OCI-LY7 (cell line): ENCODE data around the gene ALDH3B1. TPM values are rescaled to one million over a fixed set of nuclear protein-coding genes. Genes with fewer than 3 reads are reported as not detected.

Experiments
- BruUV-seq: library from RNA; stranded (reverse); fragments of 400-500 nt; replicated peaks from 2 replicates; lab custom pipeline; 2021; lab: Mats Ljungman, UMichigan
- CTCF ChIA-PET: fragments of 300-600 bp; sonication (Branson Sonifier 250); formaldehyde crosslinking; loops from one replicate; lab custom pipeline; 2022; ENCODE audit warnings: antibody characterized with exemption; ENCODE audit not compliant: unreplicated experiment; lab: Charles Lee
- POLR2A ChIA-PET: fragments of 300-600 bp; sonication (Branson Sonifier 250); formaldehyde crosslinking; loops from one replicate; lab custom pipeline; 2022; ENCODE audit warnings: antibody characterized with exemption; lab: Charles Lee
- DNase-seq: peaks from one replicate; pipeline ENCODE4 v3.0.0-alpha.2; 2015; ENCODE audit warnings: low spot score
- H2AFZ ChIP-seq: fragments of 200-600 bp; sonication (generic), shearing (Covaris generic); 2 replicates; pipeline ENCODE4 v1.6.1; 2014; ENCODE audit warnings: mild to moderate bottlenecking, antibody characterized with exemption, low read length, moderate library complexity
- H3K27ac ChIP-seq: fragments of 200-600 bp; sonication (generic); 2 replicates; pipeline ENCODE4 v1.5.1; 2014; ENCODE audit warnings: mixed run types, low read depth, mild to moderate bottlenecking, moderate library complexity, low read length, inconsistent platforms; ENCODE audit not compliant: poor library complexity, severe bottlenecking
- H3K36me3 ChIP-seq: fragments of 200-600 bp; sonication (generic); 2 replicates; pipeline ENCODE4 v1.6.1; 2014; ENCODE audit warnings: mild to moderate bottlenecking, antibody characterized with exemption, low read length, moderate library complexity, mixed read lengths; ENCODE audit not compliant: insufficient read depth
- H3K4me1 ChIP-seq: fragments of 200-600 bp; sonication (generic); 2 replicates; pipeline ENCODE4 v1.5.1; 2014; ENCODE audit warnings: mild to moderate bottlenecking, low read length; ENCODE audit not compliant: insufficient read depth, poor library complexity, severe bottlenecking
- H3K4me2 ChIP-seq: fragments of 200-600 bp; sonication (generic); 2 replicates; pipeline ENCODE4 v1.6.1; 2014; ENCODE audit warnings: mild to moderate bottlenecking, low read length
- H3K4me3 ChIP-seq: fragments of 200-600 bp; sonication (generic); 2 replicates; pipeline ENCODE4 v1.5.1; 2014; ENCODE audit warnings: mild to moderate bottlenecking, low read depth, low read length; ENCODE audit not compliant: poor library complexity, severe bottlenecking
- H3K79me2 ChIP-seq: fragments of 200-600 bp; sonication (generic); 2 replicates; pipeline ENCODE4 v1.6.1; 2016; ENCODE audit warnings: low read depth, mild to moderate bottlenecking, low read length, moderate library complexity, mixed read lengths; ENCODE audit not compliant: insufficient read depth
- H3K9me2 ChIP-seq: fragments of 200-600 bp; sonication (generic); 2 replicates; pipeline ENCODE4 v1.6.1; 2016; ENCODE audit warnings: mild to moderate bottlenecking, low read length, mixed read lengths; ENCODE audit not compliant: insufficient read depth
- H3K9me3 ChIP-seq: fragments of 200-600 bp; sonication (generic); 2 replicates; pipeline ENCODE4 v1.6.1; 2014; ENCODE audit warnings: mild to moderate bottlenecking, mixed run types, low read length, mixed read lengths
- H4K20me1 ChIP-seq: fragments of 200-600 bp; sonication (generic); 2 replicates; pipeline ENCODE4 v1.6.1; 2014; ENCODE audit warnings: mild to moderate bottlenecking, antibody characterized with exemption, low read length, moderate library complexity, mixed read lengths; ENCODE audit not compliant: insufficient read depth
- EZH2phosphoT487 ChIP-seq: fragments of 200-600 bp; sonication (generic); IDR thresholded peaks from 2 replicates; pipeline ENCODE4 v1.6.1; 2018; ENCODE audit warnings: low read depth, borderline replicate concordance, mild to moderate bottlenecking, mixed run types, antibody characterized with exemption, low read length, moderate library complexity, mixed read lengths
- intact Hi-C: fragments of 100-400 bp; cut with micrococcal nuclease; formaldehyde crosslinking; loops from one replicate; pipeline ENCODE4 v1.10.0; 2022; ENCODE audit not compliant: unreplicated experiment
- total RNA-seq, 2 experiments: library from RNA; depleted of rRNA in 1 of 2; stranded (reverse); fragments of >200 nt in 1 of 2; shearing (Covaris generic) in 1 of 2; gene quantifications; 2 replicates each; pipeline ENCODE4 v1.2.3, GENCODE V29; 2014 to 2022
- TF ChIP-seq, protein P1 (sequence below): fragments of 200-600 bp; sonication (generic); conservative IDR thresholded peaks from 2 replicates; pipeline ENCODE4 v1.5.1; 2014; ENCODE audit warnings: mild to moderate bottlenecking, antibody characterized with exemption, low read length, moderate library complexity, mixed read lengths

The ALDH3B1 gene
- total RNA-seq, 2 experiments from 2014 or later: 0.50 to 0.53 TPM

DNA sequence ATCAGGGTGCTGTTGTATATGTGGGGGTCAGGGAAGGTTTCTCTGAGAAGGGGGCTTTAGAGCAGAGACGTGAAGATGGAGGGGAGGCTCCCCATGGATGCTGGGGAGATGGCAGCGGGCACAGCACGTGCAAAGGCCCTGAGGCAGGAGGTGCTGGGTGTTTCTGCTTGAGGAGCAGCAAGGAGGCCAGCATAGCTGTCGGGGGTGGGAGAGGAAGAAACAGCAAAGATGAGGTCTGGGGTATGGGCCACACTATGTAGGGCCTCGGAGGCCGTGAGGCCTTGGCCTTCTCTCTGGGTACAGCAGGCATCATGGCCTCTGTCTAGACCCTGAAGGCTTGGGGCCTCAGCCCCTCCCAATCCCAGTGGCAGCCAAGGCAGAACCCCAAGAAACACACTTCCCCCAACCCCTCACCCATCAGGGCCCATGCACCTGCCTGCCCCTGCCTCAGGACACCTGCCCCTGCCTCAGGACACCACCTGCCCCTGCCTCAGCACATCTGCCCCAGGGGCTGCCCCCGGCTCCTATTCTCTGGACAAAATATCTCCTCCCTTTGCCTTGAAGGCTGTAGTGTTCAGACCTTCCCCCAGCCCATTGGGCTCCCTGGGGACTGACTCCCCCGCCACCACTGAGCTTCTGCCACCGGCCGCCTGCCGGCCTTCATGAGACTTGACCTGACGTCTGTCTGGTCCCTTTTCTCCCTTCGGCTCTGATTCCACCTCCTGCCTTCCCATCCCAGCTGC, 6.2 kb downstream of the ALDH3B1 start:
- no TSS peak for BruUV-seq
- no peaks in the 10 kb centered on the region for H3K9me2 ChIP-seq

DNA sequence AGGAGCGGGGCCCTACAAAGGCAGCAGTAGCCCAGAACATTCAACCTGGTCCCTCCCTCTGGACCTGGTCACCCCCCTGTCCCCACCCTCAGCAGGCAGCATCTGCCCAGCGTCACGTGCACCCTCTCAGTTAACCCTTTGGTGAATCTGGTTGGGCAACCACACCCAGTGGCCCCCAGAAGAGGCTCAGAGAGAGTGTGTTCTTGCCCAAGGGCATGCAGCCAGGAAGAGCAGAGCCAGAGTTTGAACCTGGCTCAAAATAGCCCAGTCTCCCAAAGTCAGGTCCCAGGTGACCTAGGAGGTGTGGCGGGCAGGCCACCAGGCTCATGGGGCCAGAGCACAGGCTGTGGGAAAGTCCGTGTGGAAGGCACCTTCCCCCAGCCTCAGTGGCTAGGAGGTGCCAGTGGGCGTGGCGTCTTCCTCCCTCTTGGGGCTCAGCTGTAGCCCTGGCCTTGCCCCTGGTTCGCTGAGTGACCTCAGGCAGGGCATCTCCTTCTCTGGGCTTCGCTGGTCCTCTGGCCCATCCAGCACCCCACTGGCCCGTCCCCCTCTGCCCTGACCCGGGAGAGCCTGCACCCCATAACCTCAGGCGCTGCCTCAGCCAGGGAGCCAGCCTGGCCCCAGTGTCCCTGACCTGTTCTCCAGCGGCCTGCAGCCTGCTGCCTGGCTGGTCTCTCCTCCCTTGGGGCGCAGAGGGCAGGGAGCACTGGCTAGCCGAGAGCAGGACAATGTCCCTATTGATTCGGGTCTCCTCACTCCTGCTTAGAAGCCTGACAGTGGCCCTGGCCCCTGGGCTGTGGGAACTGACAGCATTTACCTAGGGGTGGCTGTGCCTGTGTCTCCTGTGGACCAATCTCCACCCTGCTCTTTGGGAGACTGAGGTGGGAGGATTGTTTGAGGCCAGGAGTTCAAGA, 7.0 kb downstream of the ALDH3B1 start:
- no peak overlapping the region for H2AFZ ChIP-seq
- no peaks in the 10 kb centered on the region for H3K9me3 ChIP-seq
- BruUV-seq: no TSS peak
- no peak overlapping the region for H3K4me3 ChIP-seq
- no peak overlapping the region for H3K27ac ChIP-seq
- no peaks in the 10 kb centered on the region for H3K4me1 ChIP-seq
- no peak for DNase-seq
- H3K79me2 ChIP-seq: no peaks in the 10 kb centered on the region
- intact Hi-C loops: no loop called here
- no peaks in the 10 kb centered on the region for H3K36me3 ChIP-seq
- no peak overlapping the region for H3K4me2 ChIP-seq
- TF ChIP-seq EZH2phosphoT487: no peak
- TF ChIP-seq, protein P1, sequence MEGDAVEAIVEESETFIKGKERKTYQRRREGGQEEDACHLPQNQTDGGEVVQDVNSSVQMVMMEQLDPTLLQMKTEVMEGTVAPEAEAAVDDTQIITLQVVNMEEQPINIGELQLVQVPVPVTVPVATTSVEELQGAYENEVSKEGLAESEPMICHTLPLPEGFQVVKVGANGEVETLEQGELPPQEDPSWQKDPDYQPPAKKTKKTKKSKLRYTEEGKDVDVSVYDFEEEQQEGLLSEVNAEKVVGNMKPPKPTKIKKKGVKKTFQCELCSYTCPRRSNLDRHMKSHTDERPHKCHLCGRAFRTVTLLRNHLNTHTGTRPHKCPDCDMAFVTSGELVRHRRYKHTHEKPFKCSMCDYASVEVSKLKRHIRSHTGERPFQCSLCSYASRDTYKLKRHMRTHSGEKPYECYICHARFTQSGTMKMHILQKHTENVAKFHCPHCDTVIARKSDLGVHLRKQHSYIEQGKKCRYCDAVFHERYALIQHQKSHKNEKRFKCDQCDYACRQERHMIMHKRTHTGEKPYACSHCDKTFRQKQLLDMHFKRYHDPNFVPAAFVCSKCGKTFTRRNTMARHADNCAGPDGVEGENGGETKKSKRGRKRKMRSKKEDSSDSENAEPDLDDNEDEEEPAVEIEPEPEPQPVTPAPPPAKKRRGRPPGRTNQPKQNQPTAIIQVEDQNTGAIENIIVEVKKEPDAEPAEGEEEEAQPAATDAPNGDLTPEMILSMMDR: no peak
- ChIA-PET POLR2A (no interaction called here), CTCF (no interaction called here)
- H4K20me1 ChIP-seq: no peaks in the 10 kb centered on the region
- no peaks in the 10 kb centered on the region for H3K9me2 ChIP-seq

More for the DNA sequence above, 6.2 kb downstream of the ALDH3B1 start:
- intact Hi-C loops: no loop called here
- Histone ChIP-seq H2AFZ (no peak overlapping the region), H3K79me2 (no peaks in the 10 kb centered on the region), H3K4me2 (no peak overlapping the region), H3K4me1 (no peaks in the 10 kb centered on the region), H4K20me1 (no peaks in the 10 kb centered on the region), H3K36me3 (no peaks in the 10 kb centered on the region), H3K27ac (no peak overlapping the region), H3K9me3 (no peaks in the 10 kb centered on the region), H3K4me3 (no peak overlapping the region)
- ChIA-PET CTCF (no interaction called here), POLR2A (no interaction called here)
- TF ChIP-seq, protein P1: 0 out of 2 replicates have a peak, but pooled peaks have one; percentile 9
- no peak for TF ChIP-seq EZH2phosphoT487
- DNase-seq: no peak
